Kasumi-1 (cell line): ENCODE measurements around the gene GPR55.
A peak's percentile ranks its signal among the peaks of the same experiment; 100 is the strongest.
"Not testable (repeated sequence)": the region's sequence is repeated elsewhere in the genome, so short reads cannot be mapped to it uniquely, and the experiment has no call there.

Experiments
- DNase-seq, 2 experiments: peaks; one replicate each; lab custom pipeline; 2025; lab: John Stamatoyannopoulos, UW

GPR55 gene

DNA sequence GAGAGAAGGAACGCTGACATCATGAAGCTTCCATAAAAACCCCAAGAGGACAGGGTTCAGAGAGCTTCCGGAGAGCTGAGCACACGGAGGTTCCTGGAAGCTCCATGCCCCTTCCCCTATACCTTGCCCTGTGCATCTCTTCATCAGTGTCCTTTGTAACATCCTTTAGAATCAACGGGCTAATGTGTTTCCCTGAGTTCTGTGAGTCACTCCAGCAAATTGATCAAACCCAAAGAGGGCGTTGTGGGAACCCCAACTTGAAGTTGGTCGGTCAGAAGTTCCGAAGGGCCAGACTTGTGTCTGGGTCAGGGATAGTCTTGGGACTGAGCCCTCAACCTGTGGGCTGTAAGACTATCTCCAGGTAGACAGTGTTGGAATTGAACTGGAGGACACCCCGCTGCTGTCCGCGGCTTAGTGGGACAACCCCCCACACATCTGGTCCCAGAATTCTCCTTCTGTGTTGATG is 25.9 kb upstream of the GPR55 start:
- no peak for DNase-seq

DNA sequence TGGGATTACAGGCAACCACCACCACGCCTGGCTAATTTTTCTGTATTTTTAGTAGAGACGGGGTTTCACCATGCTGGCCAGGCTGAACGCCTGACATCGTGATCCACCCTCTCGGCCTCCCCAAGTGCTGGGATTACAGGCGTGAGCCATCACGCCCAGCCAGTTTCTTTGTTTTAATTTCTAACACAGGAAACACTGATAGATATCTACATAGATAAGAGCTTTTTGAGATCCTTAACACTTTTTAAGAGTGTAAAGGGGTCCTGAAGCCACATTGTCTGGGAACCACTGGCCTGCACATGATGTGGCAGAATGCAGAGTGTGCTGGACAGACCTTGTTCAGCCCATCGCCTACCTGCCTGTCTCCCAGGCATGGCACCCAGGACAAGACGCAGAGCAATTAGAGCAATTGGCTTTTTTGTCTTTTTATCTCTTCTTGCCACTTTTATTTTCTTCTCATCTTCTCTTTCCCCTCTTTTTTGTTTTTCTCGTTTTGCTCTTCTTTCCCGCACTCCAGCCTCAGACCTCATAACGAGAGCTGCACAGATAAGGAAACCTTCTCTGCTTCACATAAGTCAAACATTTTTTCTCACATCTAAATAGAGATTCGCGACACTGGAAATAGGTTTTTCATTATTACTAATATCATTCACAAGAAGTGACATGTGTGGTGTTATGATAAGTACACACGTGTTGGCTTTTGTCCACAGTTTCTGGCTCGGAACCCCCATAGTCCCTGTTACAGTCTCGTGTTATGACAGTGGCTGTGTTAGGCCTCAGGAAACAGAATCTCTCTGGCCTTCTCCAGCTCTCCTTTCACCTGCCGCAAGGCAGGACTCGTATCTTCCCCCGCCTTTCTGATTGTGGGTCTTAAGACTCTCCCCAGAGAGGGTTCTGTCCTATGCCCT is 25.2 kb upstream of the GPR55 start:
- no peak for DNase-seq

DNA sequence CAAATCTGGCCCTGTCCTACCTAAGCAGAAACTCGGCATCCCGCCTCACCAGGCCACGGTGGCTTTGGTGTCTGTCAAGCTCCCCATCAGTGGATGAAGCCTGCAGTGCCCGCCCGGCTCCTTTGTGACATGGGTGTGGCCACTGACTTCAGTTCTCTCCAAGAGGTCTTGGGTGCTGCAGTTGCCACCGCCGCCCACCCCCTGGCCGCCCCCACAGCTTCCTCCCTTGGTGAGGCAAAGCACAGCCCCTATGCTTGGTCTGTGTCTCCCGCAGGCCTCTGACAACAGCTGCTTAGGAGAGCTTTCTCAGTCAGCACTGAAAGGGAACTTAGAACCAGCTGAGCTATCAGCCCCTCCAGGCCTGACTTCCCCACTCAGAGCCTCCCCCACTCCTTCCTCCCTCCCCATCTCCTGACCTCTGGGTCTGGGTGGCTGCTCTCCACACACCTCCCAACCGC is 22.9 kb upstream of the GPR55 start:
- peak; percentile 36 to 56 for DNase-seq

DNA sequence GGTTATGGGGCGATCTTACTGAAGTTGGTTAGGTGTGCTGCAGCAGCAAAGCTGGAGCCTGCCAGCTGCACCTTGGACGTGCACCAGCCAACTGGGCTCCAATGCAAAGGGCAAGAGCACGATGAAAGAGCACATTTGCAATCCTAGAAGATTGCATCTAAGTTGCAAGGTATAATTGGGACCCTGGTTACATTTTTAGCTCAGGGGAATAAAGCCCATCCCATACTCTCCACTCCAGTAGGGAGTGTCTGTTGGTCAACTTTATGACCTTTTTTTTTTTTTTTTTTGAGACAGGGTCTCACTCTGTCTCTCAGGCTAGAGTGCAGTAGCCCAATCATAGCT is 22.2 kb upstream of the GPR55 start:
- DNase-seq, result no peak

DNA sequence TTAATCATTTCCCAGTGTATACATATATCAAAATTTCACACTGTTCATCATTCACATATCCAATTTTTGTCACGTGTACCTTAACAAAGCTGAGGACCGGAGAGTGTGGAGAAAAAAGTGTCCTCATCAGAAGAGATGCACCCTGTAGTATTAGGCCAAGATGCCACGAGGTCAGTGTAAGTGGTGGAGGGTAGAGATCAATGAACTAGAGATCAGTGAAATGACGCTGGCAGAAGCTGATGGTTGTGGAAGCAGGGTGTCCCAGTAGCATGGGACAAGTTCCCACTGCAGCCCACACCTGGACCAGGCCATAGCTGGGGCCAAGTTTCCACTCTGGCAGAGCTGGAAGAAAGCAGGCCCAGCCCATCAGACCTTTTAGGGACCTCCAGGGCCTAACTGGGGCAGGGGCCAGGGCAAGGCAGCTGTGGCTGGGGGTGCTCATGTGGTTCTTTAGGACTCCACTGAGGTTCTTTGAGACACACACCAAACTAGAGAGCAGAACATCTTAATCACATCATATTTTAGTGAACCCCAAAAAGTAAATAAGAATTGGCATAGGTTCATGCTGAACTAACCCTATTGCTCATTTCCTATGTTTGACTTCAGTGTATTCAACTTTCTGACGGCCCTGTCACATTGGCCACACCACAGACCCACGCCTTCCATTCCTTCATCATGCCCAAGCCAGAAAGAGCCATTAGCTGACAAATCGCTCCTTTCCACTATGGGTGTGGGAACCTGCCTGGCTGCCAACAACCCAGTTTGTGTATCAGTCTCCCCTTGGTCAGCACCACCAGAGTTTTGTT is 21.6 kb upstream of the GPR55 start:
- DNase-seq, result no peak

DNA sequence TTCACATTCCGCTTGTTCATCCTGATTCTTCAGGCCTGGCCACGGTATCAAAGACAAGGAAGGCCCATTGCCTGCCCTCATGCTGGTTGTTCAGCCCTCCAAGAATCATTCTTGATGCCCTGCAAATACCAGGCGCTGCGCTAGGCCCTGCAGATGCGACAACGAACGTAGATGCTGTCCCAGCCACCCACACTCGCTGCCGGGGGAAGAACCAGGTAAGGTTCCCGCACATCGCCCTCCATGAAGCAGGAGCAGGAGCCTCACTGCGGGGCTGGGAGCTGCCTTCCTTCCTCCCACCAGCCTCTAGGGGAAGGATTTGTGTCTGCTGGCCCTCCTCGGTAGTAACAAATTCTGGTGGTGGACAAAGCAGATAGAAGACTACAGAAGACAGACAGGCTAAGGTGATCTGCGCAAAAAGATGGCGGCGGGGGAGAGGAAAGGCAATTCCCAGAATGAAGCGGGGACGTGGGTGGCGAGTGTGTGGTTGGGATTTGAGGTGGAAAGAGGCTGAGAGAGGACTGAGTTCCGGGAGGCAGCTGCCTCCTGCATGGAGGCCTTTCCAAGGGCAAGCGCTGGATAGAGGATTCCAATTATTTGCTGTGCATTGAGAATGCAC is 19.8 kb upstream of the GPR55 start:
- DNase-seq, result no peak

DNA sequence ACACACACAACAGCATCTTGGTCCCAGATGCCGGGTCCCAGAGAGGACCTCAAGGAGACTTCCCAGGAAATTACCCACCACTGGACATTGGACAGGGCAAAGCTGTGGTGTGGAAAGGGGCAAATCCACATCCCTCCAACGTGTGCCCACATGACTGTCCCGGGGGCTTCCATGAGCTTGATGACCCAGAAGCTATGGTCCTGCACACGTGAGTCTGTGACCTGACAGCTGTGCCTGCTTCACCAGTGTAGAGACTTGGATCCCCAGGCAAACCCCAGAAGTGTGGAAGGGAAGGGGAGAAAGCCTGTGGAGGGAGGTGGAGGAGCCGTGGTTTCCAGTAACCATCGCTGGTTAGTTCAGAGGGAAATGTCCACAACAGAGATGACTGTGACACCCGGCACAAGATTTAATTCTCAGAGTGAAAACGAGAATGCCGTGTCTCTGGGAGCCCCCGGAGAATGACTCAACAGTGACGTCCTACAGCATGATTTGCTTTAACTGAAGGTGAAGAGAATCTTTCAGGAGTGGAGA is 19.1 kb upstream of the GPR55 start:
- no peak for DNase-seq

DNA sequence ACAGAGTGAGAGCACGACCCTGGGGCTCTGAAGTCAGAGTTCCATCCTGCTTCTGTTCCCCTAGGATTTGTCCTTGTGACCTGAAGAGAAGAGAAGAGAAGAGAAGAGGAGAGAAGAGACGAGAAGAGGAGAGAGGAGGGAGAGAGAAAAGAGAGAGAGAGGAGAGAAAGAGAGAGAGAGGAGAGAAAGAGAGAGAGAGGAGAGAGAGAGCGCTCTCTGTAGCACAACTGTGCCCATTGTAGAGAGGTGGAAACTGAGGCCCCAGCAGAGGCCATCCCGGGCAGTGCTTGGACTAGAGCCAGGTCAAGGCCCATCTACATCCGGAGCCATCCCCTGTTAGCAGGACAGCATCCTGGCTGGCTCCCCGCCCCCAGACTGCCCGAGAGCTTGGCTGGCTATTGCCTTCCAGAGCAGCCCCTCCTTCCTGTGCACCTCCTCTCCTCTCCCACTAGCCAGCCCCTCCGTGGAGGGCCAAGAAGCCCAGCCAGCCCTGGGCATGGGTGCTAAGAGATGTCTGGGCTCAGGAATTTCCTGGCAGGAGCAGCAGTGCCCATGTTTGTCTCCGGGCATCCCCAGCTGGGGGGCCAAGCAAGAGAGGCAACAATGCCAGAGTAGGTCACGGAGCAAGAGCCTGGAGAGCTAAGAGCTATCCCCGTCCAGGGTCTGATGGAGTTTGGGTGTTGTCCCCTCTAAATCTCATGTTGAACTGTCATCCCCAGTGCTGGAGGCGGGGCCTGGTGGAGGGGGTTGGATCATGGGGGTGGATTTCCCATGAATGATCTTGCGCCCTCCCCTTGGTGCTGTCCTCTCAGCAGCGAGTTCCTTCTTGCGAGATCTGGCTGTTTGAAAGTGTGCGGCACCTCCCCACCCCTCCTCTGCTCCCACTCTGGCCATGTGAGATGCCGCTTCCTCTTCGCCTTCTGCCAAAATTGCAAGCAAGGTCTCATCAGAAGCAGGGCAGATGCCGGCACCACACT is 18.2 kb upstream of the GPR55 start:
- peak; percentile 52 to 66 for DNase-seq

DNA sequence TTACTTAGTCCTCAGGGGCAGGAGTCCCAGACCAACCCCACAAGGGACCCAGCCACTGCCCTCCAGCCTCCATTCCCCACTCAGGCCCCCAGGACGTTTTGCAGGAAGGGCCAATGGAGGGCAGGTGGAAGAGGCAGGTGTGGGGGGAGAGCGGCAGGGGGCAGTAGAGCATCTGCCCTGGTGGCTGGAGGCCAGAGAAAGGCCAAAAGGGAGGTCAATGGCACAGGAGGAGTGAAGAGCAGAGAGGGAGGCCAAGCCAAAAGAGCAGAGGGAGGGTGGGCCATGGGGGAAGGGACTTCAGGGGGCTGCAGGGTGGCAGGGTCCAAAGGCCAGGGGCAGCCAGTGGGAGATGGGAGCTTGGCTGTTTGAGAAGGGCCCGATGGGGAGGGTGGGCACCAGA is 17.3 kb upstream of the GPR55 start:
- no peak for DNase-seq

DNA sequence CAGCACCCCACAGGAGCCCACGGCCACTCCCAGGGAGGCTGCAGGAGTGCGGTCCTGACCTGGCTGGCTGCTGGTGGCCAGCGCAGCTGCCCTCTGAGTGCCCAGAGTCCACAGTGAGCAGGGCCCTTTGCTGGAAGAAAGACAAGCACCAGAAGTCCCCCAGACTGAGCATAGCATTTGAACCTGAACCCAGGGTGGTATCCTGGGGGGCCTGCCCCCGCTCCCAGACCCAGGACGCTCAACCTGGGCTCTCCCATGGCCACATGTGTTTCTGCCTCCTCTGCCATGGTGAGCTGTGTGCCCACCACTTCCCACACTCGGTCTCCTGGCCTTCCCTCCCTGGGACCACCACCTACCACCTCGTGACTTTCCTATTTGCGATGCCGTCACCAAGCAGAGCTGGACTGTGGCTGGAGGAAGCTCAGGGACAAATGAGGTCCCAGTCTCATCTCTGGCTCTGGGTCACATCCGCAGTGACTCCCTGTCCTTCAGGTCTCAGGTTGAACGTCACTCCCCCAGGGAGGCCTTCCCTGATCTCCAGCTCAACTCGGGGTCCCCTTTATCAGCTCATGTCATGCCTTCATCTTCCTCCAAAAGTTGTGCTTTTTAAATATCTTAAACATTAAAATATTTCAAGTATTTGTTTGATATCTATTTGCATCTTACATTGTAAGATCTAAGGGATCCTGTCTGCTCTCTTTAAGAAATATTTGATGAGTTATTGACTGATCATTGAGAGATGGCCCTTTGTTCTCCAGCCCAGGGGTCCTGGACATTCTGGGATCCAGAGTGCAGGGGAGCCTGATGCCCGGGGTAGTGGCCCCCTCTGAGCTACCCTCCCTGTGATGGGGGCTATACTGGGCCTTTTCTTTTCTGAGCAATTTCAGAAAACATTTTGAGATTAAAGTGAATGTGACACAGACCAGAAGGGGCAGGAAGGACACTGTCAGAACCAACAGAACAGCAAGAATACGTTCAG is 16.4 kb upstream of the GPR55 start:
- no peak for DNase-seq

DNA sequence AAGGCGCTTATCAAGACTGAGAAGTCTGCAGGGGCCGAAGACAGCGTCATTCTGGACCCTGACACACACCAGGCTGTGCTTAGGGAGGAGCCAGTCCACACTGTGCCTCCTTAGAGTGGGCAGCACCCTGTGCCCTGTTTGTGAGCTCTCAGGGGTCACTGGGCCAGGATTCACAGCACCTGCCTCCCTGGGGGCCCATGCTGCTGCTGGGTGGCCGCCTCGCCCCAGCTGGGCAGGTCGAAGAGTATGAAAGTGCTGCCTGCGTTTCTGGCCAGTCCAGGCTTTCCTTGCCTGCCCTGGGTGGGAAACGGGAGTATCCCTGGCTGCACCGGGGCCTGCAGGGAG is 15.4 kb upstream of the GPR55 start:
- DNase-seq, result no peak

DNA sequence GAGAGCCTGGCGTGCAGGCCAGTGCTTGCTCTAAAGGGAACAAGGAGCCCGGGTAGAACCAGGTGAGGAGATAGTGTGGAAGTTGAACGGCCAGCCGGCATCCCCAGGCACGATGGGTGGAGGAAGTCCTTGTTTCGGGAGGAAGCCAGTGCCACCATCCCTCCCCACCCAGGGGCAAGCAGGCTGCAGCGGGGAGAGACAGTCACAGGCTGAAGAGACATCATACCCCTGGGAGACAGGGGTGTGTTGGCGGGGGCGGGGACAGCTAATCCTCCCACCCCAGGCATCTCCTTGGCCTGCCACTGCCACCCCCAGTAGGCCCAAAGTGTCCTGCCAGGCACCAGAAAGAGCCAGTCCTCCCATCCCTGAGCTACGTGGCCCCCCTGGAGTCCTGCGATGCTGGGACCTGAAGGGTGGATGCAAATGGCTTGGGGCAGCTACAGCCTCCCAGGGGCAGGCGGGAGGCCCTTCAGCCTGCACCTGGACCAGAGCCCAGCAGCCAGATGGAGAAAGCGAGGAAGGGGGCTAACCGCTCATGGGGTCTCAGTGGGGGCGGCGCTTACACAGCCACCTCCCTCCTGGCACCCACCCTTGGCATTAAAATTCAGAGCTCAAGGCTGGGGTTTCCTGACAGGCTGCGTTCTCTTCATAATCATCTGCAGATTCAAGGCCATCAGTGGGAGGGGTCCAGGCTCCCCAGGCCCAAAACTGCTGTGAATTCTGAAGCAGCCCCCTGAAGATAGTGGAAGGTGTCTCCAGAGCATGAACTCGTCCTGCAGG is 14.8 kb upstream of the GPR55 start:
- DNase-seq, result no peak

DNA sequence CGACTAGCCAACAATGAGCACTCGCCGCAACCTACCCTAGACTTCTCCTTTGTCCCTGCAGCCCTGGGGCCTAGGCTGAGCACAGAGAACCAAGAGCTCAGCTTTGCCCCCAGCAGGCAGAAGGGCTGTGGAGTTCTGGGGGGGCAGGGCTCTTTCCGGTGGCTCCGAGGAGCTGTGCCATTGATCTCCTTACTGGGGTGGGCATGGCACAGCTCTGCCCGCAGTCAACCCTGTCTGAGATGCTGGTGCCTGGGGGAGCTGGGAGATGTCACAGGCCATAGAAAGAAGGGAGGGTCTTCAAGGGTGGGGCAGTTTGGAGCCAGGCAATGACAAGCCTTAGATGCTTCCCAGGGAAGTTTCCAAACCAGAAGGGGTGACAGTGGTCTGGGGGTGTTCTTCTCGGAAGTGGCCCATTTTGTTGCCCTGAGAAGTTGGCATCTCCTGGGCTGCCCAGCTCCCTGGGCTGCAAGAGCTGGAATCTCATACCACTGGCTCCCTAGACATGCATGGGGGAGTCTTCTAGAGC is 14.1 kb upstream of the GPR55 start:
- DNase-seq, result no peak

DNA sequence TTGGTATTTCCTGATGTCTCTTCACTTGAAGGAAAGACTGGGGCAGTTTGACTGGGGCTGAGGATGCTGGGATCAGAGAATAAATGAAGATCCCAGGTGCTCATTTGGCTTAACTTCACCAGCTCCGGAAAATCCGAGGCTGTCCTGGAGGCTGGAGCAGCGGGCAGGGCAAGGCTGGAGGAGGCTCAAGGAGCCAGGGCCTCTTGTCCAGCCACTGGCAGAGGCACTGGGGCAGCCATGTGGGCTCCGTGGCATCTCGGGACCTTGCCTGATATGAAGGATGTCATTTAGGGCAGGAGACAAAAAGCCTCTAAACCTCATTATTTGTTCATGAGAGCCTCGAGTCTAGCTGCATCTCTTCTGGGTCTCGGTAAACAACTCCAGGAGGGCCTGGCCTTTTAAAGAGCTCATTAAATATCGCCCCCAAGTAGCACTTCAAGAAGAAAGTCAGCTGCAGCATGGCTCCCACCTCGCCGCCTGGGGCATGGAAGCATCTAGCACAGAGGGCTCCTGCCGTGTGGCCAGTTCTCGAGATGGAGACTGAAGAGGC is 13.5 kb upstream of the GPR55 start:
- DNase-seq, result no peak

DNA sequence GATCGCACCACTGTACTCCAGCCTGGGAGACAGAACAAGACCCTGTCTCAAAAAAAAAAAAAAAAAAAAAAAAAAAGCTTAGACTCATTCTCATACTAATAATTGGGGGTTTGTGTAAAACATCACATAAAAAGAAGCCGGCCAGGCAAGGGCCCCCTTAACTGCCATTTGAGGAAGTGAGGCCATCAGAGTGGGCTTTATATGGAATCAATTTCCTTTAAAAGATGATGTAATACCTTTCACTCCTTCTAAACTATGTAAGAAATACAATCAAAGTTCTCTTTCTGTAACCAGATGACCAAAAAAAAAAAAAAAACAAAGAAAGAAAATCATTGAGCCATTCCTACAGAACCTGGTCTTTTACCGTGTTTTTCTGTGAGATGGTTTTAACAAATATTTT is 13.1 kb upstream of the GPR55 start:
- DNase-seq, result no peak

DNA sequence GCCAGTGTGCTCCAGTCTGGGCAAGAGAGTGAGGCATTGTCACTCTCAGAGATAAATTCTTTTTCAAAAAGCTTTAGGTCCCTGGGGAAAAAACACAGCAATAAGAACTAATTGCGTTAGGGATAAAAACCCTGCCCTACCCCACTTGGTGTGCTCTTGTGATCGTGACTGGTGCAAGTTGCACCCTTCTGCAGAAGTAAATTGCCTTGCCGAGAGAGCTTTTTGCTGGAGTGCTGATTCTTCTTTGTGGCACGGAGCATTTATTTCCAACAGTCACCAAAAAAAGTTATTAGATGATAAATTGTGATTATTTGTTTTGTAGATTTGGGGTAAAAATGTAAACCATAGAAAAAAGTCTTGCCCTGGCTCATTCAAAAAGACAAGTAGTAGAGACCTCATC is 12.3 kb upstream of the GPR55 start:
- no peak for DNase-seq

DNA sequence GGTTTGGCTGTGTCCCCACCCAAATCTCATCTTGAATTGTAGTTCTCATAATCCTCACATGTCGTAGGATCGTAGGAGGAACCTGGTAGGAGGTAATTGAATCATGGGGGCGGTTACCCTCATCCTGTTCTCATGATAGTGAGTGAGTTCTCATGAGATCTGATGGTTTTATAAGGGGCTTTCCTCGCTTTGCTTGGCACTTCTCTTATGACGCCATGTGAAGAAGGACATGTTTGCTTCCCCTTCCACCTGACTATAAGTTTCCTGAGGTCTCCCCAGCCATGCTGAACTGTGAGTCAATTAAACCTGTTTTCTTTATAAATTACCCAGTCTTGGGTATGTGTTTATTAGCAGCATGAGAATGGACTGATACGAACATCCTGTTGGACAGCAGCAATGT is 11.2 kb upstream of the GPR55 start:
- not testable (repeated sequence) for DNase-seq

DNA sequence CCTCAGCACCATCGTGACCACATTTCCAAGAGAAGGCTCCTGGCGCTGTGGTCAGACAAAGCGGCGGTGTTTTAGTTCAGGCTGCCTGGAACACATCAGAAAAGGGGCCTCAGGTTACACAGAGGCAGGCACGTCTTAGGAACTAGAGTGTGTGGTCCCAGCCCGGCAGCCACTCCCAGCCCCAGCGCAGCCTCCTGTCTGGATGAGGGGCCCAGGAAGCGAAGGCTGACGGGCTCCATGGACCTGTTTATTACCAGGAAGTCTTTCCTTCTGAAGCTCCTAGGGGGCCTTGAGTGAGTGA is 10.0 kb upstream of the GPR55 start:
- no peak for DNase-seq
